Measurements from ENCODE around the gene P3H2. TPM values are rescaled to one million over a fixed set of nuclear protein-coding genes. Genes with fewer than 3 reads are reported as not detected.

The P3H2 gene
- total and polyA plus RNA-seq, 2 experiments from 2014 or later: 8.2 to 24.2 TPM

DNA sequence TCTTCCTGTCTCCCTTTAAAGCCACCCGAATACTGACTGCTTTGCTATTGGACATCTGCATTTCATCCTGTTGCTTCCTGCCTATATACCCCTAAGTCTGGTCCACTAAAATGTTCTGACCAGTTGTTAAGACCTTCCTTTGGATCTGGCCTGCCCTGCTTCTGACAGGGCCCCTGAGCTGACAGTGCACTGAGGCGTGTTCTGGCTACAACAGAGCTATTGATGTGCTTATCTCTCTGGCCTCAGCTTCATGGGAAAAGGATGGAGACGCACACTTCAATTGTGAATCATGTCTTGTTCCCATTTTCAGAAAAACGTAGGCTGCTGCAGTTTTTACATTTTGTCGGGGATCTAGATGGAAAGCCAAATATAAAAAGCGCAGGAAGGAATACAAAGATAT lies 7.1 kb upstream of the P3H2 start:
- Histone ChIP-seq H3K27ac (ENCODE audit: low read depth) (no peak overlapping the region), H3K9me2 (ENCODE audit: insufficient read depth) (no peaks in the 10 kb centered on the region), H3K79me2 (replicated peaks; ENCODE audit: insufficient read depth) (no peaks in the 10 kb centered on the region), H3K4me3 (no peak overlapping the region), H2AFZ (no peak overlapping the region), H3K27me3 (ENCODE audit: insufficient read depth) (no peaks in the 10 kb centered on the region), H3K4me2 (no peak overlapping the region), H3K36me3 (ENCODE audit: insufficient read depth) (no peaks in the 10 kb centered on the region), H4K20me1 (replicated peaks; ENCODE audit: insufficient read depth) (no peaks in the 10 kb centered on the region), H3F3A (replicated peaks; ENCODE audit: low read depth) (no peaks in the 10 kb centered on the region), H3K4me1 (ENCODE audit: insufficient read depth) (peaks cover 13% of the 10 kb centered on the region)
- Mint-ChIP-seq H3K36me3 (ENCODE audit: low read depth) (no peaks in the 10 kb centered on the region), H3K4me1 (peaks cover 14% of the 10 kb centered on the region), H3K27me3 (ENCODE audit: insufficient read depth, low read depth, poor library complexity) (peaks cover 3% of the 10 kb centered on the region), H3K27ac (no peak overlapping the region), H3K4me3 (no peak overlapping the region), H3K9me3 (no peaks in the 10 kb centered on the region)
- ATAC-seq: no peak
- TF ChIP-seq ZNF114 (CRISPR knock-in tag; IDR thresholded peaks at IDR 0.05) (no peak), CREB1 (CRISPR knock-in tag; IDR thresholded peaks at IDR 0.05; ENCODE audit: low read depth) (no peak), POLR2AphosphoS5 (IDR thresholded peaks at IDR 0.05; ENCODE audit: low read depth) (no peak), NANOG (IDR thresholded peaks at IDR 0.05; ENCODE audit: borderline replicate concordance) (no peak), ZNF331 (CRISPR knock-in tag; IDR thresholded peaks at IDR 0.05; ENCODE audit: low read depth) (no peak), JUNB (IDR thresholded peaks at IDR 0.05; ENCODE audit: unreplicated experiment) (no peak), EZH2 (IDR thresholded peaks at IDR 0.05; ENCODE audit: low read depth, unreplicated experiment) (no peak)
- TF ChIP-seq, protein P1, sequence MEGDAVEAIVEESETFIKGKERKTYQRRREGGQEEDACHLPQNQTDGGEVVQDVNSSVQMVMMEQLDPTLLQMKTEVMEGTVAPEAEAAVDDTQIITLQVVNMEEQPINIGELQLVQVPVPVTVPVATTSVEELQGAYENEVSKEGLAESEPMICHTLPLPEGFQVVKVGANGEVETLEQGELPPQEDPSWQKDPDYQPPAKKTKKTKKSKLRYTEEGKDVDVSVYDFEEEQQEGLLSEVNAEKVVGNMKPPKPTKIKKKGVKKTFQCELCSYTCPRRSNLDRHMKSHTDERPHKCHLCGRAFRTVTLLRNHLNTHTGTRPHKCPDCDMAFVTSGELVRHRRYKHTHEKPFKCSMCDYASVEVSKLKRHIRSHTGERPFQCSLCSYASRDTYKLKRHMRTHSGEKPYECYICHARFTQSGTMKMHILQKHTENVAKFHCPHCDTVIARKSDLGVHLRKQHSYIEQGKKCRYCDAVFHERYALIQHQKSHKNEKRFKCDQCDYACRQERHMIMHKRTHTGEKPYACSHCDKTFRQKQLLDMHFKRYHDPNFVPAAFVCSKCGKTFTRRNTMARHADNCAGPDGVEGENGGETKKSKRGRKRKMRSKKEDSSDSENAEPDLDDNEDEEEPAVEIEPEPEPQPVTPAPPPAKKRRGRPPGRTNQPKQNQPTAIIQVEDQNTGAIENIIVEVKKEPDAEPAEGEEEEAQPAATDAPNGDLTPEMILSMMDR (conservative IDR thresholded peaks at IDR 0.05; ENCODE audit: low read depth in 2 of 2): no peak
- TF ChIP-seq, protein P2, sequence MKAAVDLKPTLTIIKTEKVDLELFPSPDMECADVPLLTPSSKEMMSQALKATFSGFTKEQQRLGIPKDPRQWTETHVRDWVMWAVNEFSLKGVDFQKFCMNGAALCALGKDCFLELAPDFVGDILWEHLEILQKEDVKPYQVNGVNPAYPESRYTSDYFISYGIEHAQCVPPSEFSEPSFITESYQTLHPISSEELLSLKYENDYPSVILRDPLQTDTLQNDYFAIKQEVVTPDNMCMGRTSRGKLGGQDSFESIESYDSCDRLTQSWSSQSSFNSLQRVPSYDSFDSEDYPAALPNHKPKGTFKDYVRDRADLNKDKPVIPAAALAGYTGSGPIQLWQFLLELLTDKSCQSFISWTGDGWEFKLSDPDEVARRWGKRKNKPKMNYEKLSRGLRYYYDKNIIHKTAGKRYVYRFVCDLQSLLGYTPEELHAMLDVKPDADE (IDR thresholded peaks at IDR 0.05): no peak
- TF ChIP-seq, protein P3, sequence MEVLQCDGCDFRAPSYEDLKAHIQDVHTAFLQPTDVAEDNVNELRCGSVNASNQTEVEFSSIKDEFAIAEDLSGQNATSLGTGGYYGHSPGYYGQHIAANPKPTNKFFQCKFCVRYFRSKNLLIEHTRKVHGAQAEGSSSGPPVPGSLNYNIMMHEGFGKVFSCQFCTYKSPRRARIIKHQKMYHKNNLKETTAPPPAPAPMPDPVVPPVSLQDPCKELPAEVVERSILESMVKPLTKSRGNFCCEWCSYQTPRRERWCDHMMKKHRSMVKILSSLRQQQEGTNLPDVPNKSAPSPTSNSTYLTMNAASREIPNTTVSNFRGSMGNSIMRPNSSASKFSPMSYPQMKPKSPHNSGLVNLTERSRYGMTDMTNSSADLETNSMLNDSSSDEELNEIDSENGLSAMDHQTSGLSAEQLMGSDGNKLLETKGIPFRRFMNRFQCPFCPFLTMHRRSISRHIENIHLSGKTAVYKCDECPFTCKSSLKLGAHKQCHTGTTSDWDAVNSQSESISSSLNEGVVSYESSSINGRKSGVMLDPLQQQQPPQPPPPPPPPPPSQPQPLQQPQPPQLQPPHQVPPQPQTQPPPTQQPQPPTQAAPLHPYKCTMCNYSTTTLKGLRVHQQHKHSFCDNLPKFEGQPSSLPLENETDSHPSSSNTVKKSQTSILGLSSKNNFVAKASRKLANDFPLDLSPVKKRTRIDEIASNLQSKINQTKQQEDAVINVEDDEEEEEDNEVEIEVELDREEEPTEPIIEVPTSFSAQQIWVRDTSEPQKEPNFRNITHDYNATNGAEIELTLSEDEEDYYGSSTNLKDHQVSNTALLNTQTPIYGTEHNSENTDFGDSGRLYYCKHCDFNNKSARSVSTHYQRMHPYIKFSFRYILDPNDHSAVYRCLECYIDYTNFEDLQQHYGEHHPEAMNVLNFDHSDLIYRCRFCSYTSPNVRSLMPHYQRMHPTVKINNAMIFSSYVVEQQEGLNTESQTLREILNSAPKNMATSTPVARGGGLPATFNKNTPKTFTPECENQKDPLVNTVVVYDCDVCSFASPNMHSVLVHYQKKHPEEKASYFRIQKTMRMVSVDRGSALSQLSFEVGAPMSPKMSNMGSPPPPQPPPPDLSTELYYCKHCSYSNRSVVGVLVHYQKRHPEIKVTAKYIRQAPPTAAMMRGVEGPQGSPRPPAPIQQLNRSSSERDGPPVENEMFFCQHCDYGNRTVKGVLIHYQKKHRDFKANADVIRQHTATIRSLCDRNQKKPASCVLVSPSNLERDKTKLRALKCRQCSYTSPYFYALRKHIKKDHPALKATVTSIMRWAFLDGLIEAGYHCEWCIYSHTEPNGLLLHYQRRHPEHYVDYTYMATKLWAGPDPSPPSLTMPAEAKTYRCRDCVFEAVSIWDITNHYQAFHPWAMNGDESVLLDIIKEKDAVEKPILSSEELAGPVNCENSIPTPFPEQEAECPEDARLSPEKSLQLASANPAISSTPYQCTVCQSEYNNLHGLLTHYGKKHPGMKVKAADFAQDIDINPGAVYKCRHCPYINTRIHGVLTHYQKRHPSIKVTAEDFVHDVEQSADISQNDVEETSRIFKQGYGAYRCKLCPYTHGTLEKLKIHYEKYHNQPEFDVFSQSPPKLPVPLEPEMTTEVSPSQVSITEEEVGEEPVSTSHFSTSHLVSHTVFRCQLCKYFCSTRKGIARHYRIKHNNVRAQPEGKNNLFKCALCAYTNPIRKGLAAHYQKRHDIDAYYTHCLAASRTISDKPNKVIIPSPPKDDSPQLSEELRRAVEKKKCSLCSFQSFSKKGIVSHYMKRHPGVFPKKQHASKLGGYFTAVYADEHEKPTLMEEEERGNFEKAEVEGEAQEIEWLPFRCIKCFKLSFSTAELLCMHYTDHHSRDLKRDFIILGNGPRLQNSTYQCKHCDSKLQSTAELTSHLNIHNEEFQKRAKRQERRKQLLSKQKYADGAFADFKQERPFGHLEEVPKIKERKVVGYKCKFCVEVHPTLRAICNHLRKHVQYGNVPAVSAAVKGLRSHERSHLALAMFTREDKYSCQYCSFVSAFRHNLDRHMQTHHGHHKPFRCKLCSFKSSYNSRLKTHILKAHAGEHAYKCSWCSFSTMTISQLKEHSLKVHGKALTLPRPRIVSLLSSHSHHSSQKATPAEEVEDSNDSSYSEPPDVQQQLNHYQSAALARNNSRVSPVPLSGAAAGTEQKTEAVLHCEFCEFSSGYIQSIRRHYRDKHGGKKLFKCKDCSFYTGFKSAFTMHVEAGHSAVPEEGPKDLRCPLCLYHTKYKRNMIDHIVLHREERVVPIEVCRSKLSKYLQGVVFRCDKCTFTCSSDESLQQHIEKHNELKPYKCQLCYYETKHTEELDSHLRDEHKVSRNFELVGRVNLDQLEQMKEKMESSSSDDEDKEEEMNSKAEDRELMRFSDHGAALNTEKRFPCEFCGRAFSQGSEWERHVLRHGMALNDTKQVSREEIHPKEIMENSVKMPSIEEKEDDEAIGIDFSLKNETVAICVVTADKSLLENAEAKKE (CRISPR knock-in tag; IDR thresholded peaks at IDR 0.05): no peak
- TF ChIP-seq, protein P4, sequence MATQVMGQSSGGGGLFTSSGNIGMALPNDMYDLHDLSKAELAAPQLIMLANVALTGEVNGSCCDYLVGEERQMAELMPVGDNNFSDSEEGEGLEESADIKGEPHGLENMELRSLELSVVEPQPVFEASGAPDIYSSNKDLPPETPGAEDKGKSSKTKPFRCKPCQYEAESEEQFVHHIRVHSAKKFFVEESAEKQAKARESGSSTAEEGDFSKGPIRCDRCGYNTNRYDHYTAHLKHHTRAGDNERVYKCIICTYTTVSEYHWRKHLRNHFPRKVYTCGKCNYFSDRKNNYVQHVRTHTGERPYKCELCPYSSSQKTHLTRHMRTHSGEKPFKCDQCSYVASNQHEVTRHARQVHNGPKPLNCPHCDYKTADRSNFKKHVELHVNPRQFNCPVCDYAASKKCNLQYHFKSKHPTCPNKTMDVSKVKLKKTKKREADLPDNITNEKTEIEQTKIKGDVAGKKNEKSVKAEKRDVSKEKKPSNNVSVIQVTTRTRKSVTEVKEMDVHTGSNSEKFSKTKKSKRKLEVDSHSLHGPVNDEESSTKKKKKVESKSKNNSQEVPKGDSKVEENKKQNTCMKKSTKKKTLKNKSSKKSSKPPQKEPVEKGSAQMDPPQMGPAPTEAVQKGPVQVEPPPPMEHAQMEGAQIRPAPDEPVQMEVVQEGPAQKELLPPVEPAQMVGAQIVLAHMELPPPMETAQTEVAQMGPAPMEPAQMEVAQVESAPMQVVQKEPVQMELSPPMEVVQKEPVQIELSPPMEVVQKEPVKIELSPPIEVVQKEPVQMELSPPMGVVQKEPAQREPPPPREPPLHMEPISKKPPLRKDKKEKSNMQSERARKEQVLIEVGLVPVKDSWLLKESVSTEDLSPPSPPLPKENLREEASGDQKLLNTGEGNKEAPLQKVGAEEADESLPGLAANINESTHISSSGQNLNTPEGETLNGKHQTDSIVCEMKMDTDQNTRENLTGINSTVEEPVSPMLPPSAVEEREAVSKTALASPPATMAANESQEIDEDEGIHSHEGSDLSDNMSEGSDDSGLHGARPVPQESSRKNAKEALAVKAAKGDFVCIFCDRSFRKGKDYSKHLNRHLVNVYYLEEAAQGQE (IDR thresholded peaks at IDR 0.05; ENCODE audit: unreplicated experiment): no peak
- DNase-seq (ENCODE audit: low spot score): no peak

All from GM23338 (cell line).